Left lung (tissue), 10 donors: ENCODE data around the gene P2RY12. TPM values are rescaled to one million over a fixed set of nuclear protein-coding genes. Genes with fewer than 3 reads are reported as not detected.

ENCODE experiments used
- ATAC-seq: fragments of 200-7000 bp; cut with Tn5 transposase; one replicate; pipeline ENCODE4 v1.9.1; 2020; ENCODE audit warnings: moderate library complexity
- DNase-seq, 4 donors: peaks; one replicate each; pipeline ENCODE4 v3.0.0-alpha.2; 2013 to 2020
- H3K27ac ChIP-seq, 2 donors: fragments of 200-600 bp; sonication (generic) in 1 of 2; one replicate each; pipeline versions ENCODE4 v1.5.0 to v1.8.0; 2020 to 2021
- H3K27me3 ChIP-seq, 2 donors: fragments of 200-600 bp; sonication (generic) in 1 of 2; one replicate each; pipeline versions ENCODE4 v1.5.0 to v1.8.0; 2020 to 2021
- H3K36me3 ChIP-seq, 2 donors: fragments of 200-600 bp; sonication (generic) in 1 of 2; one replicate each; pipeline versions ENCODE4 v1.5.0 to v1.8.0; 2020 to 2021
- H3K4me1 ChIP-seq, 2 donors: fragments of 200-600 bp; one replicate each; pipeline ENCODE4 v1.8.0; 2021
- H3K4me3 ChIP-seq, 2 donors: fragments of 200-600 bp; sonication (generic) in 1 of 2; one replicate each; pipeline versions ENCODE4 v1.5.0 to v1.8.0; 2020 to 2021; ENCODE audit warnings: mild to moderate bottlenecking in 1 of 2
- H3K9me3 ChIP-seq, 2 donors: fragments of 200-600 bp; sonication (generic) in 1 of 2; one replicate each; pipeline versions ENCODE4 v1.5.0 to v1.8.0; 2020 to 2021
- intact Hi-C, 2 donors: fragments of 100-400 bp; cut with DNase I; formaldehyde crosslinking; loops; one replicate each; pipeline versions ENCODE4 v1.11.2 to v1.14.2; 2022
- polyA plus RNA-seq, 6 donors: library from polyadenylated mRNA; unstranded; fragments of 120-200 nt; gene quantifications; one replicate each; pipeline ENCODE4 v1.2.1, GENCODE V29; 2013; ENCODE audit not compliant: insufficient read length in 6 of 6
- total RNA-seq, 2 donors: library from RNA; stranded (reverse); fragmentation: NEBNext Ultra II Directional; extraction: Animal tissue kit (Norgen Biotek cat#: 25700); gene quantifications; one replicate each; pipeline ENCODE4 v1.2.1, GENCODE V29; 2021
- TF ChIP-seq, protein P1 (sequence below), 2 donors: fragments of 200-600 bp; sonication (generic) in 1 of 2; IDR thresholded peaks; one replicate each; pipeline versions ENCODE4 v1.5.0 to v1.8.0; 2021; ENCODE audit warnings: antibody characterized with exemption in 2 of 2
- donor health status: DM: no; HTN: yes; CAD: no.
- donor health status: DM: no; HTN: no; CAD: no.

The P2RY12 gene
- total and polyA plus RNA-seq, 8 donors, result 0.58 to 4.0 (median 1.4) TPM

DNA sequence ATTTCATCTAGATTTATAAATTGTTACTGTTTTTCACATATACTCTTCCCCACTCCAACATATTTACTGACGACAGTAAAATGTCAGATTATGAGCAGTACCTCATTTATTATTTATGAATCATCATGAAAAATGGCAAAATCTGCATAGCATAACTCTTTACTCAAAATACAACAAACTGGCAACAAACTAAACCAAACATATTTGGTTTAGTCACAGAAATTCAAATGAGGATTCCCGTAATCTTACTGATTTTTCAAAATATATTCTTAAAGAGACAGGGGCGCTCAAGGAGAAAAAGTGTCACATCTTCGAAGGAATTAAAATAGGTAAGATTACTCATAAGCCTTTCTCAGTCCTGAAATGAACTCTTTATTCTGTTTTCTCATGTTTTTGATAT lies 64.9 kb downstream of the P2RY12 start:
- DNase-seq, result no peak
- intact Hi-C loops, result no loop called here
- no peak for ATAC-seq
- Histone ChIP-seq H3K27ac (no peak overlapping the region), H3K4me1 (peaks cover 0 to 39% of the 10 kb centered on the region in 2 donors), H3K4me3 (no peak overlapping the region), H3K36me3 (no peaks in the 10 kb centered on the region), H3K27me3 (no peaks in the 10 kb centered on the region), H3K9me3 (no peaks in the 10 kb centered on the region)
- TF ChIP-seq, protein P1, sequence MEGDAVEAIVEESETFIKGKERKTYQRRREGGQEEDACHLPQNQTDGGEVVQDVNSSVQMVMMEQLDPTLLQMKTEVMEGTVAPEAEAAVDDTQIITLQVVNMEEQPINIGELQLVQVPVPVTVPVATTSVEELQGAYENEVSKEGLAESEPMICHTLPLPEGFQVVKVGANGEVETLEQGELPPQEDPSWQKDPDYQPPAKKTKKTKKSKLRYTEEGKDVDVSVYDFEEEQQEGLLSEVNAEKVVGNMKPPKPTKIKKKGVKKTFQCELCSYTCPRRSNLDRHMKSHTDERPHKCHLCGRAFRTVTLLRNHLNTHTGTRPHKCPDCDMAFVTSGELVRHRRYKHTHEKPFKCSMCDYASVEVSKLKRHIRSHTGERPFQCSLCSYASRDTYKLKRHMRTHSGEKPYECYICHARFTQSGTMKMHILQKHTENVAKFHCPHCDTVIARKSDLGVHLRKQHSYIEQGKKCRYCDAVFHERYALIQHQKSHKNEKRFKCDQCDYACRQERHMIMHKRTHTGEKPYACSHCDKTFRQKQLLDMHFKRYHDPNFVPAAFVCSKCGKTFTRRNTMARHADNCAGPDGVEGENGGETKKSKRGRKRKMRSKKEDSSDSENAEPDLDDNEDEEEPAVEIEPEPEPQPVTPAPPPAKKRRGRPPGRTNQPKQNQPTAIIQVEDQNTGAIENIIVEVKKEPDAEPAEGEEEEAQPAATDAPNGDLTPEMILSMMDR (IDR thresholded peaks at IDR 0.05), result no peak

DNA sequence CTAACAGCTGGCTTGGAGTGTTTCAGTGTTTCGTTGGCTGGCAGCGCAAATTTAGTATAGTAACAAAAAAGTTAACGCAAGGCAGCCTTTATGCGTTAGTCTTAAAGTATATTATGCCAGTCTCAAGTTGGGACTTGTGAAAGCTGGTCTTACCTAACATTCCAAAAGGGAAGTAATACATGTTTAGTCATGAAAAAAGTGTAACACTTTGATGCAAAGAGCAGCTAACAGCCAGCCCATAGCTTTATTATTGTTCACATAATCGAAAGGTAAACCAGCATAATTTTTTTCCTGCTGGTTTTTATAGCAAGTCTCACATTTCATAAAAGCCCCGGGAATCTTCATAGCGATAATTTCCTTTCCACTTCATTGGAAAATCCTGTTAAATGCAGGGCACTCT lies 65.6 kb downstream of the P2RY12 start:
- H3K4me1 ChIP-seq, result peaks cover 0 to 39% of the 10 kb centered on the region in 2 donors
- no peak overlapping the region for H3K4me3 ChIP-seq
- no peaks in the 10 kb centered on the region for H3K9me3 ChIP-seq
- DNase-seq (no peak), ATAC-seq (peak; percentile 27)
- H3K27ac ChIP-seq, result peak overlapping the region in 1 of 2 donors; percentile 82
- intact Hi-C loops, result no loop called here
- TF ChIP-seq, protein P1 (IDR thresholded peaks at IDR 0.05), result no peak
- H3K36me3 ChIP-seq, result no peaks in the 10 kb centered on the region
- no peaks in the 10 kb centered on the region for H3K27me3 ChIP-seq

DNA sequence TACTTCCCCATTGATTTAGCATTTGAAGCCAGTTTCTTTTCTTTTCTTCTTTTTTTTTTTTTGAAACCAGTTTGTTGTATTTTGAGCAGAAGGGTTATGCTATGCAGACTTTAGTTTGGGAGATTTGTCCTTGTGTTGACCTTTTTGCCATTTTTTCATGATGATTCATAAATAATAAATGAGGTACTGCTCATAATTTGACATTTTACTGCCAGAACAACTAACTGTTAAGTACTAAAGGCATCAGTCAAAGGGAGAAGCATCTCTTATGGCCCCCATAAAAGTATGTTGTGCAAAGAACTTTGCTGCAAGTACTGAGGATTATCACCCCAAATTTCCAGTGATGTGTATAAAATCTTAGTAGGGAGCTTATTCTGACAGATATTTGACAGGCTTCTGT lies 66.2 kb downstream of the P2RY12 start:
- Histone ChIP-seq H3K9me3 (no peaks in the 10 kb centered on the region), H3K4me3 (no peak overlapping the region), H3K4me1 (peaks cover 0 to 39% of the 10 kb centered on the region in 2 donors), H3K27me3 (no peaks in the 10 kb centered on the region), H3K27ac (peak overlapping the region in 1 of 2 donors; percentile 82), H3K36me3 (no peaks in the 10 kb centered on the region)
- DNase-seq (no peak), ATAC-seq (no peak)
- TF ChIP-seq, protein P1 (IDR thresholded peaks at IDR 0.05), result no peak
- intact Hi-C loops, result no loop called here

DNA sequence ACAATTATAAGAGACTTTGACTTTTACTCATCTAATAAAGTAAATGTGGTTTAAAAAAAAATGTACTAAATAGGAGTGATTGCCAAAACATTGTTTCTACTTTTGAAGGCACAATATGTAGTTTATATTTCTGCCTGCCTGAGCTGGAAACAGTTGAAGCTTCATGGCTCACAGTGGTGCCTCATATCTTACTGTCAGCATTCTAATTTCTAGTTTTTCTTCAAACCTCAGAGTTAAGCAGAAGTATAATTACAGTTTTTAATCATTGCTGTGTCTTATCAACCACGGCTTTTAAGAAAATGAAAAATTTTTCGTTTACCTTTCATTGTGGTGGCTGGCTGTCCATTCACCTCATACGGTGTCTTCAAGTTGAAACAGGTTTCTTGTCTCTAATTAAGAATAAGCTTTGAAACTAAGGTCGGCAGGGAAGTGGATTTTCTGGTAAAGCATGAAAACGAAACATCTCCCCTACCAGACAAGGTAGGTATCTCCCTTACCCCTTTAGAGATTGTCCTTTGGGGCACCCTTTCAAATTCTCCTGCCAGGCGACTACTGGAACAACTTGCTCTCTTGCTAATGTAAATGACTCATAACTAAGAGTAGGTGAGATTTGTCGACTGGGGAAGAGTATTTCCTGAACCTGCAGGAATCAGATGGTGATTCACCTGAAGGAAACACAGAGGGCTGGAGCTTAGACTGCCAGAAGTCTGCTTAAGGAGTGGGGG lies 68.1 kb downstream of the P2RY12 start, which contains the start of gene GPR87:
TSS of gene GPR87 (minus strand) at position 554 of the 725 bp plus-strand sequence. CDS start 16,720 bp downstream, outside the sequence.
- TF ChIP-seq, protein P1 (IDR thresholded peaks at IDR 0.05), result no peak
- no peaks in the 10 kb centered on the region for H3K9me3 ChIP-seq
- no peaks in the 10 kb centered on the region for H3K27me3 ChIP-seq
- ATAC-seq (peak; percentile 38), DNase-seq (no peak)
- no peak within 1 kb of the TSS for H3K4me3 ChIP-seq
- H3K36me3 ChIP-seq, result no peaks in the 10 kb centered on the region
- intact Hi-C loops, result no loop called here
- H3K4me1 ChIP-seq, result peaks cover 0 to 27% of the 10 kb centered on the region in 2 donors
- no peak within 1 kb of the TSS for H3K27ac ChIP-seq

DNA sequence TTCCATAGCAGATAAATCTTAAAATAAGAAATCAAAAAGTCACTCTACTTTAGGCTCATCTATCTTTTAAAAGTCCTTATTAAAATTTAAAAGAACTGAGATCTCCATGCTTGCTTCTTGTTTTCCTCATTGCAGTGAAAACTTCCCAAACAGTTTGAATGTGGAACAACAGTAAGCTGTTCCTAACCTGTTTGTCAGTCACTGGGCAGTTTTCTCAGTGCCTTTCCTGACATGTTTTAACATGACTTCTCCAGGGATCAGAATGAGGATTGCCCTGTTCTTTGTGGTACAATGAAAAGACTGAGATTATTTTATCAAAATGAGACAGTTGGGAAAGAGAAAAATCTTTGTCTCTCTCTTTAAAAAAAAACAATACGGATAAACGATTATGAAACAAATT lies 68.7 kb downstream of the P2RY12 start:
- peaks cover 0 to 26% of the 10 kb centered on the region in 2 donors for H3K4me1 ChIP-seq
- no peaks in the 10 kb centered on the region for H3K36me3 ChIP-seq
- DNase-seq (no peak), ATAC-seq (no peak)
- no peaks in the 10 kb centered on the region for H3K27me3 ChIP-seq
- H3K27ac ChIP-seq, result no peak overlapping the region
- TF ChIP-seq, protein P1 (IDR thresholded peaks at IDR 0.05), result no peak
- no peak overlapping the region for H3K4me3 ChIP-seq
- H3K9me3 ChIP-seq, result no peaks in the 10 kb centered on the region
- intact Hi-C loops, result no loop called here
